Measurements from ENCODE around the gene TMEM187. TPM values are rescaled to one million over a fixed set of nuclear protein-coding genes. Genes with fewer than 3 reads are reported as not detected.
A peak's percentile ranks its signal among the peaks of the same experiment; 100 is the strongest.

The TMEM187 gene
- total RNA-seq, 1 experiment from 2014 or later = 9.4 TPM

DNA sequence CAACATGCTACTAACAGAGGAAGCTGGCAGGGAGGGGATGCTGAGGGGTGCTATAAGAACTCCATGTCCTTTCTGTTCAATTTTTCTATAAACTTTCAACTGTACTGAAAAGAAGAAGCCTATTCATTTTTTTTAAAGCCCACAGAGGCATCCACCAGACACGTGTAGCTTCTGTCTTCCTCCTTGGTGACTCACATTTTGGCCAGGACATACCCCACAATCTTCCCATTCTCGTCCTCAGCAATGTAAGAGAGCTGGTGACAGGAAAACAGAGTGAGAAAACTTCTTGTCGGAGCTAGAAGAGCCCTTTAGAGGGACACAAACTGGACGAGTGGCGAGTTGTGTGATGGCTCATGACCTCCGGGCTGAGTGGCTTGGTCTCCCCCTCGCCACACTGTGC is 38.8 kb upstream of the TMEM187 start:
- Mint-ChIP-seq H3K4me1 (ENCODE audit: low read depth, unreplicated experiment) (no peaks in the 10 kb centered on the region), H3K27ac (ENCODE audit: unreplicated experiment) (peak overlapping the region; percentile 33), H3K27me3 (ENCODE audit: unreplicated experiment) (no peaks in the 10 kb centered on the region), H3K36me3 (ENCODE audit: insufficient read depth, unreplicated experiment) (peaks cover 39% of the 10 kb centered on the region), H3K9me3 (ENCODE audit: low read depth, unreplicated experiment) (no peaks in the 10 kb centered on the region), H3K4me3 (ENCODE audit: low read depth, unreplicated experiment) (peak overlapping the region; percentile 80)
- CTCF ChIA-PET = interaction anchor here (1.2 kb wide), 1 partner anchor 13 kb away, joined by 3 read pairs; no protein-coding TSS in a partner anchor
- TF ChIP-seq, protein P1, sequence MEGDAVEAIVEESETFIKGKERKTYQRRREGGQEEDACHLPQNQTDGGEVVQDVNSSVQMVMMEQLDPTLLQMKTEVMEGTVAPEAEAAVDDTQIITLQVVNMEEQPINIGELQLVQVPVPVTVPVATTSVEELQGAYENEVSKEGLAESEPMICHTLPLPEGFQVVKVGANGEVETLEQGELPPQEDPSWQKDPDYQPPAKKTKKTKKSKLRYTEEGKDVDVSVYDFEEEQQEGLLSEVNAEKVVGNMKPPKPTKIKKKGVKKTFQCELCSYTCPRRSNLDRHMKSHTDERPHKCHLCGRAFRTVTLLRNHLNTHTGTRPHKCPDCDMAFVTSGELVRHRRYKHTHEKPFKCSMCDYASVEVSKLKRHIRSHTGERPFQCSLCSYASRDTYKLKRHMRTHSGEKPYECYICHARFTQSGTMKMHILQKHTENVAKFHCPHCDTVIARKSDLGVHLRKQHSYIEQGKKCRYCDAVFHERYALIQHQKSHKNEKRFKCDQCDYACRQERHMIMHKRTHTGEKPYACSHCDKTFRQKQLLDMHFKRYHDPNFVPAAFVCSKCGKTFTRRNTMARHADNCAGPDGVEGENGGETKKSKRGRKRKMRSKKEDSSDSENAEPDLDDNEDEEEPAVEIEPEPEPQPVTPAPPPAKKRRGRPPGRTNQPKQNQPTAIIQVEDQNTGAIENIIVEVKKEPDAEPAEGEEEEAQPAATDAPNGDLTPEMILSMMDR (IDR thresholded peaks at IDR 0.05; ENCODE audit: unreplicated experiment) = no peak
- no peak for DNase-seq
- intact Hi-C loops (cut with micrococcal nuclease; ENCODE audit: unreplicated experiment) = no loop called here
- TSS peak; percentile 52 for BruUV-seq (replicated peaks)

DNA sequence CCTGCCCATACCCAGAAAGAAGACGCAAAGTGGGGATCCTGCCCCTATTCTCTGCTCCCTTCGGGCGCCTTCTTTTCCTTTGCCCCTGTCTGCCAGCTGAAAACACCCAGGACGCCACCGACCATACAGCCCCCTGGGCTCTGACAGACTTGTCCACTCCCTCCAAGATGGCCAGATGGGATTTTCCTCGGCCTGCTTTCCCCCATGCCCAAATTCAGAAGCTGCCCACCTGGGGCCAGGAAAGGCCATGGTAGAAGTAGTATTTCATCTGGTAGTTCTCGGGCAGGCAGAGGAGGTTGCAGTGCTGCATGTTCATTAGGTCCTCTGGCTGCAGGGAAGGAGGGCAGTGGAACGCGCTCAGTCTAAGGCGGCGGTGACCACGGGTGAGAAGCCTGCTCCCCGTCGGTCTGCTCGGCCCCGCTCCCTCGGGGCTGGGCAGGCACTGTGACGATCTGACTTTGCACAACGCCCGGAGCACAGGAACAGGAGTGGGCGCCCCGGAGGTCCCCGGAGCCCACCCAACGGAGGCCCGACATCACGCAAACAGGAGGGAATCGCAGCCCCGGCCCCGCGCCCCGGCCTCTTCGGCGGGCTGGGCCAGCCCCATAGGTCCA is 38.3 kb upstream of the TMEM187 start:
- peaks cover 39% of the 10 kb centered on the region for H3K36me3 Mint-ChIP-seq (ENCODE audit: insufficient read depth, unreplicated experiment)
- no peaks in the 10 kb centered on the region for H3K4me1 Mint-ChIP-seq (ENCODE audit: low read depth, unreplicated experiment)
- H3K9me3 Mint-ChIP-seq (ENCODE audit: low read depth, unreplicated experiment) = no peaks in the 10 kb centered on the region
- BruUV-seq (replicated peaks) = no TSS peak
- CTCF ChIA-PET = interaction anchor here (1.2 kb wide), 1 partner anchor 13 kb away, joined by 3 read pairs; no protein-coding TSS in a partner anchor
- TF ChIP-seq, protein P1 (IDR thresholded peaks at IDR 0.05; ENCODE audit: unreplicated experiment) = no peak
- H3K27ac Mint-ChIP-seq (ENCODE audit: unreplicated experiment) = peak overlapping the region; percentile 33
- no peak for DNase-seq
- H3K4me3 Mint-ChIP-seq (ENCODE audit: low read depth, unreplicated experiment) = peak overlapping the region; percentile 80
- intact Hi-C loops (cut with micrococcal nuclease; ENCODE audit: unreplicated experiment) = no loop called here
- no peaks in the 10 kb centered on the region for H3K27me3 Mint-ChIP-seq (ENCODE audit: unreplicated experiment)

DNA sequence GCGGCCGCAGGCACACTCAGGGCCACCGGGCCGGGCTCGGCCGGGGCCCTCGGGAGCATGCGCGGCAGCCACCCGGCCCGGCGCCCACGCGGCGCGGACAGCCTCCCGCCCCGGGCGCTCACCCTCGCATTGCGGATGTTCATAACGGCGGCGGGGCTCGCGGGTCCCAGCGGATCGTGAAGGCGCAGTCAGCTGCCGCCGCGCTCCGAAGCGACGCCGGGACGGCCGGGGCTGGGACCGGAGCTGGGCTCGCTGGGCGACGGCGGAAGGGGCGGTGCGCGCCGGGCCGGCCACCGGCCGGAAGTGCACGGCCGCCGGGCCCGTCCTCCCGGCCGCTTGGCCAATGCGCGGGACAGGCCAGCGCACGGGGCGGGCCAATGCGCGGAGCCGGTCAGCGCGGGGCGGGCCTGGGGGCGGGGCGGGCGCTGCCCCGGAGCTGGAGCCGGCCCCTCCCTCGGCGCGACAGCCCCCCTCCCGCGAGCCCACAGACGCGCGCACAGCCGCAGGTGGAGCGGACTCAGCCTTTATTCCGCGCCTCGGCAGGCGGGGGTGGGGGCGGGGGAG is 37.7 kb upstream of the TMEM187 start, which contains the start of gene NAA10:
NAA10 (minus strand) TSS at position 276 of the 564 bp plus-strand sequence; CDS start at position 143, 133 bp downstream.
- peaks cover 39% of the 10 kb centered on the region for H3K36me3 Mint-ChIP-seq (ENCODE audit: insufficient read depth, unreplicated experiment)
- no peaks in the 10 kb centered on the region for H3K4me1 Mint-ChIP-seq (ENCODE audit: low read depth, unreplicated experiment)
- intact Hi-C loops (cut with micrococcal nuclease; ENCODE audit: unreplicated experiment) = no loop called here
- BruUV-seq (replicated peaks) = no TSS peak
- DNase-seq = peak; percentile 83
- CTCF ChIA-PET = interaction anchor here (1.2 kb wide), 1 partner anchor 12 kb away, joined by 3 read pairs; no protein-coding TSS in a partner anchor
- H3K27me3 Mint-ChIP-seq (ENCODE audit: unreplicated experiment) = no peaks in the 10 kb centered on the region
- no peaks in the 10 kb centered on the region for H3K9me3 Mint-ChIP-seq (ENCODE audit: low read depth, unreplicated experiment)
- H3K27ac Mint-ChIP-seq (ENCODE audit: unreplicated experiment) = peak within 1 kb of the TSS; percentile 33
- peak within 1 kb of the TSS; percentile 80 for H3K4me3 Mint-ChIP-seq (ENCODE audit: low read depth, unreplicated experiment)
- TF ChIP-seq, protein P1 (IDR thresholded peaks at IDR 0.05; ENCODE audit: unreplicated experiment) = no peak

DNA sequence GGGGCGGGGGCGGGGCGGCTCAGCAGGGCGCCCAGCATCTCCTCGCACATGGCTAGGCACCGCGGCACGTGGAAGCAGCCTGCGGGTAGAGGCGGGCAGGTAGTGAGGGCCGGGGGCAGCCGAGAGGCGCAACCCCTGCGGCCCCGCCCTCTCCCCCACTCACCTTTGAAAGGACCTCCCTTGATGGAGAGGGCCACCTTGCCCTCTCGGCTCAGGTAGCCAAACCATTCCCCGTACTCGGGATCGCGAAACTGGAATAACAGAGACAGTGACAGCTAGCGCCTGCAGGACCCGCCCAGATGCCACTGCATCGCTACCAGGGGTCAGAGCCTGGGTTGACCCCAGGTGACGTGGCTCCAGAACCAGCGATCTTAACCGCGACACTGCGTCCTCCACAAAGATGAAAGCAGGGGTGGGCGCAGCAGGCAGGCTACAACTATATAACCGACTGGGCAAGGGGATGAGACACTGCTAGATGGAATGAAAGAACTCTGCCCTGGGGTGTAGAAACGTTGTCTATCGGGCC is 37.2 kb upstream of the TMEM187 start:
- CTCF ChIA-PET = no interaction called here
- Mint-ChIP-seq H3K4me3 (ENCODE audit: low read depth, unreplicated experiment) (peak overlapping the region; percentile 67), H3K36me3 (ENCODE audit: insufficient read depth, unreplicated experiment) (peaks cover 39% of the 10 kb centered on the region), H3K4me1 (ENCODE audit: low read depth, unreplicated experiment) (no peaks in the 10 kb centered on the region), H3K27ac (ENCODE audit: unreplicated experiment) (no peak overlapping the region), H3K9me3 (ENCODE audit: low read depth, unreplicated experiment) (no peaks in the 10 kb centered on the region), H3K27me3 (ENCODE audit: unreplicated experiment) (no peaks in the 10 kb centered on the region)
- no peak for DNase-seq
- BruUV-seq (replicated peaks) = no TSS peak
- intact Hi-C loops (cut with micrococcal nuclease; ENCODE audit: unreplicated experiment) = no loop called here
- TF ChIP-seq, protein P1 (IDR thresholded peaks at IDR 0.05; ENCODE audit: unreplicated experiment) = no peak
